HL-60 (cell line): ENCODE measurements around the gene ZBTB32.

ENCODE experiments used
- DNase-seq, 2 experiments: peaks; one replicate each; pipeline ENCODE4 v3.0.0-alpha.2; 2010 to 2020; ENCODE audit warnings: low read depth in 1 of 2, low spot score in 1 of 2
- H3K27ac ChIP-seq: fragments of 250-450 bp; sonication (Bioruptor Pico); replicated peaks from 2 replicates; pipeline ENCODE4 v1.5.1; 2020; ENCODE audit warnings: mild to moderate bottlenecking, moderate library complexity
- H3K27me3 ChIP-seq: fragments of 250-450 bp; sonication (Bioruptor Pico); 2 replicates; pipeline ENCODE4 v1.5.1; 2021; ENCODE audit warnings: mild to moderate bottlenecking, moderate library complexity; ENCODE audit not compliant: insufficient read depth, poor library complexity, severe bottlenecking
- H3K4me3 ChIP-seq: replicated peaks from 2 replicates; pipeline ENCODE4 v1.5.1; 2011; ENCODE audit warnings: mild to moderate bottlenecking, control low read depth, low read length; ENCODE audit not compliant: insufficient read depth
- CTCF ChIP-seq: IDR thresholded peaks from one replicate; pipeline ENCODE4 v1.5.1; 2011; ENCODE audit warnings: low read length, control low read depth, inconsistent platforms; ENCODE audit not compliant: insufficient read depth
- GABPA ChIP-seq: IDR thresholded peaks from 2 replicates; pipeline ENCODE4 v1.6.1; 2012; ENCODE audit warnings: low read depth
- POLR2AphosphoS5 ChIP-seq: IDR thresholded peaks from 2 replicates; pipeline ENCODE4 v1.6.1; 2012; ENCODE audit warnings: low read depth
- REST ChIP-seq: IDR thresholded peaks from 2 replicates; pipeline ENCODE4 v1.6.1; 2012; ENCODE audit warnings: low read depth; ENCODE audit not compliant: insufficient replicate concordance
- SPI1 ChIP-seq: IDR thresholded peaks from 2 replicates; pipeline ENCODE4 v1.6.1; 2012; ENCODE audit warnings: low read depth, mild to moderate bottlenecking, borderline replicate concordance

ZBTB32 gene

GRCh38 chr19:35731353-35731752 lies 27.0 kb downstream of the ZBTB32 start:
- DNase-seq, result no peak
- TF ChIP-seq GABPA, result no peak
- no peak for TF ChIP-seq REST
- no peak for TF ChIP-seq SPI1
- no peak for TF ChIP-seq CTCF
- TF ChIP-seq POLR2AphosphoS5, result no peak
- no peak overlapping the region for H3K4me3 ChIP-seq

GRCh38 chr19:35731779-35732405 lies 27.5 kb downstream of the ZBTB32 start:
- TF ChIP-seq POLR2AphosphoS5 (no peak; the same call in 1 of the 2 replicates), REST (no peak), CTCF (no peak), SPI1 (no peak), GABPA (no peak)
- H3K27ac ChIP-seq, result no peak overlapping the region

More at GRCh38 chr19:35731353-35731752, 27.0 kb downstream of the ZBTB32 start:
- Histone ChIP-seq H3K27ac (no peak overlapping the region), H3K27me3 (no peaks in the 10 kb centered on the region)

GRCh38 chr19:35732540-35733179 lies 28.3 kb downstream of the ZBTB32 start:
- TF ChIP-seq POLR2AphosphoS5 (no peak), SPI1 (no peak), REST (no peak), CTCF (no peak), GABPA (no peak)
- no peak for DNase-seq
- Histone ChIP-seq H3K27ac (no peak overlapping the region), H3K27me3 (no peaks in the 10 kb centered on the region), H3K4me3 (no peak overlapping the region)

More at GRCh38 chr19:35731779-35732405, 27.5 kb downstream of the ZBTB32 start:
- no peak for DNase-seq
- Histone ChIP-seq H3K27me3 (no peaks in the 10 kb centered on the region), H3K4me3 (no peak overlapping the region)
